ENCODE results near the gene RPS21. TPM values are rescaled to one million over a fixed set of nuclear protein-coding genes. Genes with fewer than 3 reads are reported as not detected.
A peak's percentile ranks its signal among the peaks of the same experiment; 100 is the strongest.
"Not testable (repeated sequence)": the region's sequence is repeated elsewhere in the genome, so short reads cannot be mapped to it uniquely, and the experiment has no call there.

Gene RPS21
- total RNA-seq, 4 donors from 2014 or later: 1,371 to 3,195 (median 1,826) TPM

GRCh38 chr20:62372042-62372993, 14.6 kb upstream of the RPS21 start:
- Histone ChIP-seq H3K27ac (peak overlapping the region in 3 of 4 donors; percentile 11 to 48 (median 24)), H3K4me1 (peaks cover 0 to 78% (median 45%) of the 10 kb centered on the region in 4 donors)
- 62 to 74% methylated on average over 21 to 28 of the region's 29 CpGs for WGBS, 2 donors

DNA sequence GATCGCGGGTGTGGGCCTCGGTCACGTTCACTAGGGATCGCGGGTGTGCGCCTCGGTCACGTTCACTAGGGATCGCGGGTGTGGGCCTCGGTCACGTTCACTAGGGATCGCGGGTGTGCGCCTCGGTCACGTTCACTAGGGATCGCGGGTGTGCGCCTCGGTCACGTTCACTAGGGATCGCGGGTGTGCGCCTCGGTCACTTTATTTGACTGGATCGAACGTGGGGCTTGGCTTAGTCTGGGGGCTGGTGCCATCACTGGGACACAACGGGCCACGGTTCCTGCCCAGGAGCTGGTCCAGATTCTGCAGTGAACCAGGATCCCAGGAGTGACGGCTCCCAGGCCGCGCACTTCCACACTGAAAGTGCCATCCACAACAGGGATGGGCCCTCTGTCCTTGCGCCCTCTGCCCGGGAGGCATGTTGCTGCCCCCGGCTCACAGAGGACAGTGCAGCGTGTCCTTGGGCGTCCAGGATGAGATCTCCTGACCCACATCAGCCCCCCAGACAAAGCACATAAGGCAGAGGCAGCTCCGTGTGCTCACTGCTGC, 13.2 kb upstream of the RPS21 start:
- Histone ChIP-seq H3K4me1 (peaks cover 0 to 76% (median 36%) of the 10 kb centered on the region in 4 donors), H3K27ac (peak overlapping the region in 2 of 4 donors; percentile 75 to 82)
- not testable (repeated sequence) for H3K27me3 ChIP-seq; H3K9me3 ChIP-seq; H3K4me3 ChIP-seq; H3K36me3 ChIP-seq; DNase-seq (ENCODE audit: low spot score in 2 of 2)
- 87 to 88% methylated on average over 13 to 22 of the region's 40 CpGs for WGBS, 2 donors

More at GRCh38 chr20:62372042-62372993, 14.6 kb upstream of the RPS21 start:
- DNase-seq (ENCODE audit: low spot score in 2 of 2): no peak
- Histone ChIP-seq H3K4me3 (no peak overlapping the region), H3K9me3 (no peaks in the 10 kb centered on the region), H3K36me3 (no peaks in the 10 kb centered on the region), H3K27me3 (peaks cover 0 to 10% of the 10 kb centered on the region in 2 donors)
- no peak for TF ChIP-seq EP300 (IDR thresholded peaks at IDR 0.05)
- TF ChIP-seq POLR2A (IDR thresholded peaks at IDR 0.05): no peak
- TF ChIP-seq, protein P1, sequence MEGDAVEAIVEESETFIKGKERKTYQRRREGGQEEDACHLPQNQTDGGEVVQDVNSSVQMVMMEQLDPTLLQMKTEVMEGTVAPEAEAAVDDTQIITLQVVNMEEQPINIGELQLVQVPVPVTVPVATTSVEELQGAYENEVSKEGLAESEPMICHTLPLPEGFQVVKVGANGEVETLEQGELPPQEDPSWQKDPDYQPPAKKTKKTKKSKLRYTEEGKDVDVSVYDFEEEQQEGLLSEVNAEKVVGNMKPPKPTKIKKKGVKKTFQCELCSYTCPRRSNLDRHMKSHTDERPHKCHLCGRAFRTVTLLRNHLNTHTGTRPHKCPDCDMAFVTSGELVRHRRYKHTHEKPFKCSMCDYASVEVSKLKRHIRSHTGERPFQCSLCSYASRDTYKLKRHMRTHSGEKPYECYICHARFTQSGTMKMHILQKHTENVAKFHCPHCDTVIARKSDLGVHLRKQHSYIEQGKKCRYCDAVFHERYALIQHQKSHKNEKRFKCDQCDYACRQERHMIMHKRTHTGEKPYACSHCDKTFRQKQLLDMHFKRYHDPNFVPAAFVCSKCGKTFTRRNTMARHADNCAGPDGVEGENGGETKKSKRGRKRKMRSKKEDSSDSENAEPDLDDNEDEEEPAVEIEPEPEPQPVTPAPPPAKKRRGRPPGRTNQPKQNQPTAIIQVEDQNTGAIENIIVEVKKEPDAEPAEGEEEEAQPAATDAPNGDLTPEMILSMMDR (IDR thresholded peaks at IDR 0.05): no peak

DNA sequence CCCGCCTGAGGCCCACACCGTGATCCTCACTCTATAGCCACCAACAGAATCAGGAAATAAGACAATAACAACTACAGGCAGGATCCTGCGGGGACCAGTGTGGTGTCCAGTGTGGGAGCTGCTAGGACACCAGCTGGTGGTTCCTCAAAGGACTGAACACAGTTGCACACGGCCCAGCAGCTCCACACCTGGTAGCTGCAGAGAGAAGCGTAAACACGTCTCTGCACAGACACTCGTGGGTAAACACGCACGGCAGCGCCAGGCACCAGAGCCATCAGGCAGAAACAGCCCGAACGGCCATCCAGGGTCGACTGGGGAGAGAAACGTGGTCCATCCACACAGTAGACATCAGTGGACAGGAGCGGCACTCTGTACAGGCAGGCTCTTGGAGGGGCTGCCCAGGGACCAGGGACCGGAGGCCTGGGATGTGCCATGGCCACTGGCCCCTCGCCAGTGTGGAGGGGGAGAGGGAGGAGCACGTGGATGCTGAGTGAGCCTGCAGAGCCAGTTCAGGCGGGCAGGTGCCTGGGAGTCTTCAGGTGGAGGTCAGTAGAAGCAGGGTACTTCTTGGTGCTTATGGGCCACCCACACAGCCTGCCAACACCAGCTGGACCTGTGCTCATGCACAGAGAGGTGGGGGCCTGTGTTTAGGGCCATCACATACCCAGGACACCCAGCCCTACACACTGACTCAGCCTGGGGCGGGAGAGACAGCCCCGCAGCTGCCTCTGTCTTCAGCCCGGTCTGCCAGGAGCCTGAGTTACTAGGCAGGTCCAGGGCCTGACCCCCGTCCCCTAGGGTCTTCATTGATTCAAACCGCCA, 12.4 kb upstream of the RPS21 start:
- Histone ChIP-seq H3K27me3 (peaks cover 0 to 5% of the 10 kb centered on the region in 2 donors), H3K4me1 (peaks cover 0 to 68% (median 27%) of the 10 kb centered on the region in 4 donors), H3K27ac (peak overlapping the region in 3 of 4 donors; percentile 22 to 82 (median 75)), H3K4me3 (no peak overlapping the region), H3K36me3 (no peaks in the 10 kb centered on the region), H3K9me3 (no peaks in the 10 kb centered on the region)
- DNase-seq (ENCODE audit: low spot score in 2 of 2): no peak
- 54 to 60% methylated on average over 24 of the region's 24 CpGs for WGBS, 2 donors
- TF ChIP-seq, protein P1 (IDR thresholded peaks at IDR 0.05): no peak
- TF ChIP-seq POLR2A (IDR thresholded peaks at IDR 0.05) (no peak), EP300 (IDR thresholded peaks at IDR 0.05) (no peak)

DNA sequence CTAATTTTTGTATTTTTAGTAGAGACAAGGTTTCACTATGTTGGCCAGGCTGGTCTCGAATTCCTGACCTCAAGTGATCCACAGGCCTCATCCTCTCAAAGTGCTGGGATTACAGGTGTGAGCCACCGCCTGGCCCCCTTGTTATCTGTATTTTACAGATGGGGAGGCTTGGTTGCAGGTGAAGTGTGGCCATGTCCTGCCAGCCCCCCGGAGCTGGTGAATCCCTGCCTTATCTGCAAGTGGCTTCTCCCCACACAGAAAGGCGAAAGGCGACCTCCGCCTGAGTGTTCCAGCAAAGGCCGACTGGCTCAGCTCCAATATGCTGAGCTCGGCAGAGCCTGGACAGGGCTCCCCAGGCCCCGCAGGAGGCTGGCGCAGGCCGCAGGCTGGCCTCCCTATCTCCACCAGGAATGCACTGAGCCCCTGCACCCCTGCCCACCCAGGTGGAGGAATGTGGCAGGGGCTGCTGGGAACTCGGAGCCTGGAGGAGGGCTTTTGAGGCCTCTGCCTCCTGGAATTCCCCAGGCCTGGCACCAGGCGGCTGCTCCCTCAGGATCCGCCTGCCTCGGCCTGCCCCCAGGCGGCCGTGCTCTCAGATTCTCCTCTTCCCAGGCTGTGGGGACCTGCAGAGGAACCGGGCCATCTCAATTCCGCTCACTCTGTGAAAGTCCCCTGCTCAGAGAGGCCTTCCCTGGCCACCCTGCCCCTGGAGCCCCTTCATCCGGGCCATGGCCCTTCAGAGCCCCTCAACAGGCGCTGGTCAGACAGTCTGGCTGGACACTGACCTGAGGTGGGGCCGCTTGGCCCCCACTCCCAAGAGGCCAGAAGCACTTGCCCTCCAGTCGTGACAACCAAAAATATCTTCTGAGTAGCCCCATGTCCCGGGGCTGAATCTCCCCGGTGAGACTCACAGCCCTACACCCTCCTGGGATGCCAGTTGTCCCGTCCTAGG, 10.5 kb upstream of the RPS21 start:
- H3K36me3 ChIP-seq: no peaks in the 10 kb centered on the region
- no peak overlapping the region for H3K4me3 ChIP-seq
- WGBS, 2 donors: 44 to 72% methylated on average over 12 to 18 of the region's 26 CpGs
- H3K4me1 ChIP-seq: peaks cover 0 to 60% (median 21%) of the 10 kb centered on the region in 4 donors
- no peak for DNase-seq (ENCODE audit: low spot score in 2 of 2)
- TF ChIP-seq, protein P1 (IDR thresholded peaks at IDR 0.05): peak; percentile 8 to 75 (median 47)
- TF ChIP-seq POLR2A (IDR thresholded peaks at IDR 0.05): no peak
- TF ChIP-seq EP300 (IDR thresholded peaks at IDR 0.05): no peak
- peak overlapping the region; percentile 1 to 82 (median 48) for H3K27ac ChIP-seq
- H3K27me3 ChIP-seq: no peaks in the 10 kb centered on the region
- no peaks in the 10 kb centered on the region for H3K9me3 ChIP-seq
